HG03460 (cell line): ENCODE data around the gene KCNK17.

Source experiments
- ATAC-seq: cut with Tn5 transposase; IDR thresholded peaks from one replicate; pipeline ENCODE4 v1.9.1; 2021; ENCODE audit not compliant: unreplicated experiment

KCNK17 gene

DNA sequence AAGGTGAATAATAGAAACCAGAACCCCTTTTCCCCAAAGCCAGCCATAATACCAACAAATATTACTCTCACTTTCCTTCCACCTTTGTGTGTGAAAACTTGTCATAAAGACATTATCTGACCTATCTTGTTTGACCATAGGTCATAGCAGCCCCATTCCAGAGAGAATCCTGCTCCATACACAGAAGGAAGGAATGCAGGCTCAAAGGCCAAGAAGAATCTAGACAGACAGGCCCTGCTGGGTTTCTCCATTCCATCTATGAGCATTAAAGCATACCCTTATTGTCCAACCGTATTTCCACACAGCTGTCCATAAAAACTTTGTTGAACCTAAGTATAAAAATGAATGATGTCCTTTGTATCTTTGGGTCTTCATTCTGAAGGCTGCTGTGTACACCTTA is 44.3 kb downstream of the KCNK17 start:
- no peak for ATAC-seq

DNA sequence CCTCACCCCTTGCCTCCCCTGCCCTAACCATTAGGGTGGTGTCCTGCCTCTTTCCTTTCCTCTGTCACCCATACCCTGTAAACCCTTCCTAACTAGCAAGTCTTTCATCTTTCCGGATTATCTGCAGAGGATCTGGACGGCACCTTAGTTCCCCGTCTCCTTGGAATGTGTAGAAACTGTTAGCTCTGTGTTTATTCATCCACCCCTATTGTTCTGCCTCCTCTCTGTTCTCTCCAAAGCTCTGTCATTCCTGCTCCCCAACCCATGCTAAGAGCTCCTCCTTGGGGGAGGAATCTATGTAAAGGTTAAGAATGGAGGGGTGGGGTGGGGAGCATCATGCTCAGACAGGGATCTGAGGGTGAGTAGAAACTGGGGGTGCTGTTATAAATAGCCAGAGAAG is 45.5 kb downstream of the KCNK17 start:
- no peak for ATAC-seq

GRCh38 chr6:39268171-39268570 is 46.0 kb downstream of the KCNK17 start:
- ATAC-seq, result no peak

- no peak for ATAC-seq
Measured at GRCh38 chr6:39266782-39267355, 47.4 kb downstream of the KCNK17 start.

GRCh38 chr6:39266375-39266774 is 47.8 kb downstream of the KCNK17 start:
- no peak for ATAC-seq

GRCh38 chr6:39263303-39264037 is 50.7 kb downstream of the KCNK17 start:
- no peak for ATAC-seq

DNA sequence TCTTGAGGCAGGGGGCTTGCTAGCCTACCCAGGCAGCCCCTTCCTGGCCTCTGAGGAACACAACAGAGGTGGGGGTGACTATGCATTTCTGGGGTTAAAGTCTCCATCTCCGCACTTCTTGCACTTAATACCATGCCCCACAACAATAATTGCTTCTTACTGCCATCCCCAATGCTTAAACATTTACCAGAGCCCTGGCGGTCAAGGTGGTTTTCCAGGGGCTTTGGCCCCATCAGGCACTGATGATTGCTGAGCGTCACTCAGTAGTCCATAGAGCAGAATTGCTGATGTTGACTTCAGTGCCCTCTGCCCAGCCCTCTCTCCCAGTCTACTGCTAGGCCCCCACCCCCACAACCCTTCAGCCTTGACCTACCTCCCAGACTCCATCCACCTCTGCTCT is 52.5 kb downstream of the KCNK17 start:
- no peak for ATAC-seq

DNA sequence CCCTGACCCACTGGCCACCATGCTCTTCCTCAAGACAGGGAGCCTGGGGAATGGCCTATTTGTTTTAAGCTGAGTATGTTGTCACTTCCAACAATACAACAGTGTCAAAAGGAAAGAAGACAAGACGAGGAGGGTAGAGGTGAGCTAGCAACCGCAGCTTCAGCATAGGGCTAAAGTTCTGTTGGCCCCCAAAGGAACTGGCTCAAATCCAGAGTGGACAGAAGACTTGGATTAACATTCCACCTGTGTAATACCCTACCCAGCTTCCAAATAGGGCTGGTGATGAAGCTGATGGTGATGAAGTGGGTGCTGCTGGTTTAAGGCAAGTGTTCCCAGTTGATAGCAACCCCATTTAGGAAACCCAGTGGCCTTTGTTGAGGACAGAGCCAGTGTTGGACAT is 53.3 kb downstream of the KCNK17 start:
- no peak for ATAC-seq

GRCh38 chr6:39260456-39260855 is 53.8 kb downstream of the KCNK17 start:
- no peak for ATAC-seq

GRCh38 chr6:39256294-39256940 is 57.8 kb downstream of the KCNK17 start:
- no peak for ATAC-seq

DNA sequence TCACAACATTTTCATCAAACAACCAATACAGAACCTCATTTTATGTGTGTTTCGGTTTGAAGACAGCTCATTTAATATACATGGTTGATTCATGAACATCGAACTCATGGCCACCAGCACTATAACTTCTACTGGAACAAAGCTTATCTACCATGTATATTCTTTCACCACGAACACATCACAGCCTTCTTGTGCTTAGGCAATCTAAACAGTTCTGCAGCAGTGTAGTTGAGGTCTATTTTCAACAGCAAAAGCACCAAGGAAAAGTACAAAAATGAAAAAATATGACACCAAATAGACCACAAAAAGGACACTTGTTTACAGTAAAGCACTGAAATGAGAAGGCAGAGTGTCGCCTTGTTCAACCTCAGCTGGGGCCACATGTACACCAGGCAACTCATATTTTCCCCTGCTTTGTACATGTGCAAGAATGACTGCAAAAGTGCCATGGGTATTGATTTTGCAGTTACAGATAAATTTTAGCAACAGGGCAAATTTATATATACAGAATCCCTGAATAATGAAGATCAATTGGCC is 59.2 kb downstream of the KCNK17 start:
- no peak for ATAC-seq

DNA sequence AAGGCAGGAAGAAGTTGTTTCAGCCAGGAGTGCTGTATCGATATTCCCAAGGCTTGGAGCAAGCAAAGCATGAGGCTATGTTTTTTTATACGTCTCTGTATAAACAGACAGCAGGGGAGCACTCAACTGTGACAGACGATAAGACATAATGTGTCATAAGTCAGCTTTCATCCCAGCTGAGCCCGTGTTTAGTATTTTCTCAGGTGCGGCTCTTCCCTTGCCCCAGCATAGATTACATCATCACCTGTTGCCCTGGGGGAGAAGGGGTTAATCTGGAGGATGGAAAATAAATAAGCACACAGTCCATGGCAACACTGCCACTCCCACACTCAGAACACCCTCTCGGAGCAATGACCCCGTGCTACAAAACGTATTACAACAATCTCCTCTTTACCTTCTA is 62.8 kb downstream of the KCNK17 start:
- no peak for ATAC-seq

- ATAC-seq, result no peak
Measured at GRCh38 chr6:39250507-39250906, 63.7 kb downstream of the KCNK17 start.

- no peak for ATAC-seq
Measured at GRCh38 chr6:39249278-39249677, 64.9 kb downstream of the KCNK17 start.
